Fibroblast of lung (primary cell): ENCODE measurements around the gene MREG. TPM values are rescaled to one million over a fixed set of nuclear protein-coding genes. Genes with fewer than 3 reads are reported as not detected.

ENCODE experiments used
- DNase-seq, 2 donors: peaks; one replicate each; pipeline versions ENCODE4 v3.0.0 to v3.0.0-alpha.2; 2010; ENCODE audit warnings: low read depth in 2 of 2
- H2AFZ ChIP-seq: 2 replicates; pipeline ENCODE4 v1.5.1; 2012; ENCODE audit warnings: low read length, control low read depth, inconsistent platforms
- H3K27ac ChIP-seq: 2 replicates; pipeline ENCODE4 v1.5.1; 2011; ENCODE audit warnings: low read length, control low read depth; ENCODE audit not compliant: insufficient read depth
- H3K27me3 ChIP-seq: 2 replicates; pipeline ENCODE4 v1.5.1; 2011; ENCODE audit warnings: mild to moderate bottlenecking, low read length; ENCODE audit not compliant: control insufficient read depth, insufficient read depth
- H3K36me3 ChIP-seq: 2 replicates; pipeline ENCODE4 v1.5.1; 2011; ENCODE audit warnings: low read length; ENCODE audit not compliant: control insufficient read depth, insufficient read depth
- H3K4me1 ChIP-seq: 2 replicates; pipeline ENCODE4 v1.5.1; 2011; ENCODE audit warnings: low read length; ENCODE audit not compliant: control insufficient read depth, insufficient read depth; ENCODE audit errors: extremely low read depth
- H3K4me2 ChIP-seq: 2 replicates; pipeline ENCODE4 v1.5.1; 2011; ENCODE audit warnings: low read length, control low read depth; ENCODE audit not compliant: insufficient read depth; ENCODE audit errors: extremely low read depth
- H3K4me3 ChIP-seq, 4 experiments: fragments of 200-600 bp in 1 of 4; sonication (generic) in 1 of 4; replicated peaks in 1 of 4; 2 replicates each; pipeline ENCODE4 v1.5.1; 2011 to 2016; ENCODE audit warnings: low read length in 4 of 4, low read depth in 3 of 4, mild to moderate bottlenecking in 3 of 4, control low read depth in 2 of 4, inconsistent platforms in 1 of 4, mixed read lengths in 1 of 4; ENCODE audit not compliant: insufficient read depth in 1 of 4; ENCODE audit errors: control extremely low read depth in 1 of 4
- H3K79me2 ChIP-seq: 2 replicates; pipeline ENCODE4 v1.5.1; 2012; ENCODE audit warnings: mild to moderate bottlenecking, low read length, inconsistent platforms; ENCODE audit not compliant: control insufficient read depth, insufficient read depth
- H3K9ac ChIP-seq: 2 replicates; pipeline ENCODE4 v1.5.1; 2011; ENCODE audit warnings: mild to moderate bottlenecking, low read length, control low read depth; ENCODE audit not compliant: insufficient read depth
- H3K9me3 ChIP-seq: 2 replicates; pipeline ENCODE4 v1.5.1; 2012; ENCODE audit warnings: low read depth, low read length; ENCODE audit not compliant: control insufficient read depth, insufficient read depth
- H4K20me1 ChIP-seq: 2 replicates; pipeline ENCODE4 v1.5.1; 2011; ENCODE audit warnings: low read length; ENCODE audit not compliant: control insufficient read depth, insufficient read depth; ENCODE audit errors: extremely low read depth
- EZH2 ChIP-seq: IDR thresholded peaks from 2 replicates; pipeline ENCODE4 v1.5.1; 2012; ENCODE audit warnings: low read length, control low read depth, mild to moderate bottlenecking; ENCODE audit errors: missing control alignments
- polyA plus RNA-seq, 2 donors: library from polyadenylated mRNA; depleted of rRNA in 1 of 2; stranded (reverse) in 1 of 2; unstranded in 1 of 2; fragments of >200 nt; gene quantifications; 2 replicates each; pipeline ENCODE4 v1.2.1, GENCODE V29; 2011 to 2012; ENCODE audit warnings: missing spikeins in 1 of 2
- total RNA-seq: library from RNA; depleted of rRNA; stranded (reverse); fragments of >200 nt; gene quantifications from 2 replicates; pipeline ENCODE4 v1.2.1, GENCODE V29; 2014
- TF ChIP-seq, protein P1 (sequence below), 2 donors: IDR thresholded peaks in 1 of 2; conservative IDR thresholded peaks in 1 of 2; 1 replicate in 1 of 2; 2 replicates in 1 of 2; pipeline ENCODE4 v1.5.1; 2011 to 2012; ENCODE audit warnings: low read length in 2 of 2, control low read depth in 1 of 2, inconsistent platforms in 1 of 2, low read depth in 1 of 2, mild to moderate bottlenecking in 1 of 2

The MREG gene
- total and polyA plus RNA-seq, 2 donors (not counting 1 experiment from before 2014, with no cell fraction given), result 2.4 to 3.5 TPM

DNA sequence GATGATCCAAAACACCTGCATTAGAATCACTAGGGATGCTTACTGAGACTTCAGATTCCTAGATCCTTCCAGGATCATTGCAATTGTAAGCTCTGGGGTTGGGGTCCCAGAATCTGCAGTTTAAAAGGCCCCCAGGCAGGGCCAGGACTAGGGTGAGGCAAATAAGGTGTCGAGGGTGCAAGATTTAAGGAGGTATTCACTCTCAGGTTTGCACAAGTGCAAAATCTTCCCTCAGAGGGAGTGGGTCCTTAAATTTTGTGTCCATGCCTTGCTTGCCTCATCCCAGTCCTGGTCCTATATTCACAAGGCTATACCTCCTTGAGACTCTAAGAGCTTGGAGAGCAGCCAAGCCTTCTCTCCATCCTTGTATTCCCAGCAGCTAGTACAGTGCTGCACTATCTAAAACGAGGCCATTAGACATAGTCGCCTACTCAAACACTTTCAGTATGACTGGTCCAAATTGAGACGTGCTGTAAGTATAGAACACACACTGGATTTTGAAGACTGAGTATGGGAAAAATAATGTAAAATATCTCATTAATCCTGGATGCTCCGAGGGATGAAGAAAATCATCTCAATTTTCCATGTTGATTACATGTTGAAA is 31.6 kb upstream of the MREG start:
- DNase-seq, result peak in 1 of 2 donors; percentile 13
- no peak overlapping the region for H3K4me2 ChIP-seq
- H3K9ac ChIP-seq, result no peak overlapping the region
- no peak overlapping the region for H3K27ac ChIP-seq
- TF ChIP-seq, protein P1, sequence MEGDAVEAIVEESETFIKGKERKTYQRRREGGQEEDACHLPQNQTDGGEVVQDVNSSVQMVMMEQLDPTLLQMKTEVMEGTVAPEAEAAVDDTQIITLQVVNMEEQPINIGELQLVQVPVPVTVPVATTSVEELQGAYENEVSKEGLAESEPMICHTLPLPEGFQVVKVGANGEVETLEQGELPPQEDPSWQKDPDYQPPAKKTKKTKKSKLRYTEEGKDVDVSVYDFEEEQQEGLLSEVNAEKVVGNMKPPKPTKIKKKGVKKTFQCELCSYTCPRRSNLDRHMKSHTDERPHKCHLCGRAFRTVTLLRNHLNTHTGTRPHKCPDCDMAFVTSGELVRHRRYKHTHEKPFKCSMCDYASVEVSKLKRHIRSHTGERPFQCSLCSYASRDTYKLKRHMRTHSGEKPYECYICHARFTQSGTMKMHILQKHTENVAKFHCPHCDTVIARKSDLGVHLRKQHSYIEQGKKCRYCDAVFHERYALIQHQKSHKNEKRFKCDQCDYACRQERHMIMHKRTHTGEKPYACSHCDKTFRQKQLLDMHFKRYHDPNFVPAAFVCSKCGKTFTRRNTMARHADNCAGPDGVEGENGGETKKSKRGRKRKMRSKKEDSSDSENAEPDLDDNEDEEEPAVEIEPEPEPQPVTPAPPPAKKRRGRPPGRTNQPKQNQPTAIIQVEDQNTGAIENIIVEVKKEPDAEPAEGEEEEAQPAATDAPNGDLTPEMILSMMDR (conservative IDR thresholded peaks at IDR 0.05 in 1 of 2, IDR thresholded peaks at IDR 0.05 in 1 of 2; ENCODE audit: low read depth in 1 of 2, low read length in 2 of 2), result no peak
- no peak for TF ChIP-seq EZH2
- no peak overlapping the region for H3K4me3 ChIP-seq
- H3K27me3 ChIP-seq, result no peaks in the 10 kb centered on the region
- H3K4me1 ChIP-seq, result no peaks in the 10 kb centered on the region
- no peaks in the 10 kb centered on the region for H3K79me2 ChIP-seq
- H4K20me1 ChIP-seq, result no peaks in the 10 kb centered on the region
- H3K9me3 ChIP-seq, result no peaks in the 10 kb centered on the region
- H3K36me3 ChIP-seq, result no peaks in the 10 kb centered on the region
- H2AFZ ChIP-seq, result no peak overlapping the region

DNA sequence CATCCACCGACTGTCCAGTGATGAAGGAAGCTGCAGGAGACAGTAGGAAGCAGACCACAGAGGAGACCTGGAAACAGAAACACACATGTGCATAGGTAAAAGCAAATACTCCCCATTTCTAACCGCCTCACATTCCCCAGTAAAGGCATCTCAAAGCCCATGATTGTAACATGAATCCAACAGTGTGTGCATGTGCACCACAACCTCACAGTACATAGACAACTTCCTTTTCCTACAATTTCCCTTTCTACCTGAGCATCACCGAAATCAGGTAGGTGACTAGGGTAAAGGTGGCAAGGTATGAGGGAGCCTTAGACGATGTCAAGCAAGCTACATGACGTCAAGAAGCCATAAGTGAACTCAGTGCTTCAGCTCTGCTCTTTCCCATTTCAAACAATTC is 30.6 kb upstream of the MREG start:
- no peak overlapping the region for H3K9ac ChIP-seq

GRCh38 chr2:216041438-216041837 is 28.1 kb upstream of the MREG start:
- Histone ChIP-seq H2AFZ (no peak overlapping the region), H3K9me3 (no peaks in the 10 kb centered on the region), H3K4me1 (no peaks in the 10 kb centered on the region), H3K4me3 (no peak overlapping the region), H3K9ac (no peak overlapping the region), H3K27ac (no peak overlapping the region), H3K36me3 (no peaks in the 10 kb centered on the region), H4K20me1 (no peaks in the 10 kb centered on the region), H3K79me2 (no peaks in the 10 kb centered on the region), H3K27me3 (no peaks in the 10 kb centered on the region), H3K4me2 (no peak overlapping the region)
- TF ChIP-seq, protein P1 (conservative IDR thresholded peaks at IDR 0.05 in 1 of 2, IDR thresholded peaks at IDR 0.05 in 1 of 2; ENCODE audit: low read depth in 1 of 2, low read length in 2 of 2), result no peak
- no peak for TF ChIP-seq EZH2
- no peak for DNase-seq

More for the DNA sequence above, 30.6 kb upstream of the MREG start:
- no peaks in the 10 kb centered on the region for H3K36me3 ChIP-seq
- no peaks in the 10 kb centered on the region for H4K20me1 ChIP-seq
- no peak overlapping the region for H2AFZ ChIP-seq
- no peak overlapping the region for H3K4me3 ChIP-seq
- no peaks in the 10 kb centered on the region for H3K27me3 ChIP-seq
- H3K4me2 ChIP-seq, result no peak overlapping the region
- no peaks in the 10 kb centered on the region for H3K4me1 ChIP-seq
- H3K79me2 ChIP-seq, result no peaks in the 10 kb centered on the region
- no peak for DNase-seq
- TF ChIP-seq, protein P1 (conservative IDR thresholded peaks at IDR 0.05 in 1 of 2, IDR thresholded peaks at IDR 0.05 in 1 of 2; ENCODE audit: low read depth in 1 of 2, low read length in 2 of 2), result no peak
- TF ChIP-seq EZH2, result no peak
- H3K27ac ChIP-seq, result no peak overlapping the region
- no peaks in the 10 kb centered on the region for H3K9me3 ChIP-seq
